HG03460 (cell line): ENCODE data around the gene SPINK6.

Source experiments
- ATAC-seq: cut with Tn5 transposase; IDR thresholded peaks from one replicate; pipeline ENCODE4 v1.9.1; 2021; ENCODE audit not compliant: unreplicated experiment

SPINK6 gene

GRCh38 chr5:148221508-148221907 is 18.7 kb downstream of the SPINK6 start:
- ATAC-seq, result no peak

GRCh38 chr5:148224117-148224742 is 21.4 kb downstream of the SPINK6 start:
- no peak for ATAC-seq

GRCh38 chr5:148228392-148228984 is 25.6 kb downstream of the SPINK6 start:
- ATAC-seq, result no peak

- no peak for ATAC-seq
Measured at GRCh38 chr5:148229840-148230239, 27.0 kb downstream of the SPINK6 start.

- no peak for ATAC-seq
Measured at GRCh38 chr5:148230240-148230639, 27.4 kb downstream of the SPINK6 start.

GRCh38 chr5:148237785-148238417 is 35.1 kb downstream of the SPINK6 start:
- ATAC-seq, result no peak

GRCh38 chr5:148238418-148238794 is 35.6 kb downstream of the SPINK6 start, which contains the start of gene MARCOL:
MARCOL (plus strand) TSS chr5:148238525; CDS start chr5:148238598, 73 bp downstream.
- ATAC-seq, result no peak

- no peak for ATAC-seq
Measured at GRCh38 chr5:148248894-148249293, 46.1 kb downstream of the SPINK6 start.

- no peak for ATAC-seq
Measured at GRCh38 chr5:148255456-148255855, 52.6 kb downstream of the SPINK6 start.

- ATAC-seq, result no peak
Measured at GRCh38 chr5:148259288-148259687, 56.4 kb downstream of the SPINK6 start.

GRCh38 chr5:148261221-148261620 is 58.4 kb downstream of the SPINK6 start:
- ATAC-seq, result no peak
